Smooth muscle cell (in vitro differentiated cells): ENCODE measurements around the gene IGFL1. TPM values are rescaled to one million over a fixed set of nuclear protein-coding genes. Genes with fewer than 3 reads are reported as not detected.

Source experiments
- DNase-seq: peaks from one replicate; lab custom pipeline; 2025; ENCODE audit not compliant: unreplicated experiment; lab: John Stamatoyannopoulos, UW
- H2AFZ ChIP-seq: fragments of 200-600 bp; sonication (generic); 2 replicates; pipeline ENCODE4 v1.6.0; 2016; ENCODE audit warnings: antibody characterized with exemption, low read depth, mild to moderate bottlenecking
- H3F3A ChIP-seq: fragments of 200-600 bp; sonication (generic); 2 replicates; pipeline ENCODE4 v1.6.0; 2017; ENCODE audit warnings: antibody characterized with exemption, low read depth
- H3K27ac ChIP-seq: fragments of 200-600 bp; sonication (generic); 2 replicates; pipeline ENCODE4 v1.5.1; 2016; ENCODE audit warnings: low read depth, mild to moderate bottlenecking
- H3K27me3 ChIP-seq: fragments of 200-600 bp; sonication (generic); 2 replicates; pipeline ENCODE4 v1.6.1; 2016; ENCODE audit warnings: low read depth, mild to moderate bottlenecking
- H3K36me3 ChIP-seq: fragments of 200-600 bp; sonication (generic); 2 replicates; pipeline ENCODE4 v1.5.1; 2016; ENCODE audit warnings: low read depth
- H3K4me1 ChIP-seq: fragments of 200-600 bp; sonication (generic); 2 replicates; pipeline ENCODE4 v1.5.1; 2016; ENCODE audit warnings: low read depth
- H3K4me2 ChIP-seq: fragments of 200-600 bp; sonication (generic); 2 replicates; pipeline ENCODE4 v1.6.0; 2016; ENCODE audit warnings: mild to moderate bottlenecking
- H3K4me3 ChIP-seq: fragments of 200-600 bp; sonication (generic); 2 replicates; pipeline ENCODE4 v1.5.1; 2016; ENCODE audit warnings: mild to moderate bottlenecking
- H3K79me2 ChIP-seq: fragments of 200-600 bp; sonication (generic); 2 replicates; pipeline ENCODE4 v1.6.0; 2016; ENCODE audit warnings: low read depth, mild to moderate bottlenecking
- H3K9ac ChIP-seq: fragments of 200-600 bp; sonication (generic); 2 replicates; pipeline ENCODE4 v1.6.0; 2016; ENCODE audit warnings: low read depth
- H3K9me3 ChIP-seq: fragments of 200-600 bp; sonication (generic); replicated peaks from 2 replicates; pipeline ENCODE4 v1.5.1; 2016; ENCODE audit warnings: low read depth
- H4K20me1 ChIP-seq: fragments of 200-600 bp; sonication (generic); 2 replicates; pipeline ENCODE4 v1.6.0; 2016; ENCODE audit warnings: low read depth
- WGBS: methylation state at CpG from one replicate; pipeline ENCODE4 v1.1.7; 2016; ENCODE audit warnings: low lambda C conversion rate; 5-methylcytosine and 5-hydroxymethylcytosine counted together
- polyA plus RNA-seq: library from polyadenylated mRNA; unstranded; fragments of >200 nt; fragmentation: Nextera tagmentation; extraction: Ambion mirVana; gene quantifications from 2 replicates; pipeline ENCODE4 v1.2.1, GENCODE V29; 2016
- total RNA-seq: library from RNA; depleted of rRNA; stranded (reverse); fragments of >200 nt; gene quantifications from 2 replicates; pipeline ENCODE4 v1.2.3, GENCODE V29; 2014
- TF ChIP-seq, protein P1 (sequence below): fragments of 200-600 bp; sonication (generic); IDR thresholded peaks from 2 replicates; pipeline ENCODE4 v1.5.1; 2017; ENCODE audit warnings: borderline replicate concordance, mild to moderate bottlenecking, antibody characterized with exemption; ENCODE audit not compliant: insufficient read depth, poor library complexity, severe bottlenecking

IGFL1 gene
- total RNA-seq (not detected in 2 replicates), polyA plus RNA-seq (0.64 TPM in 1 of 2 replicates, not detected in the other)

DNA sequence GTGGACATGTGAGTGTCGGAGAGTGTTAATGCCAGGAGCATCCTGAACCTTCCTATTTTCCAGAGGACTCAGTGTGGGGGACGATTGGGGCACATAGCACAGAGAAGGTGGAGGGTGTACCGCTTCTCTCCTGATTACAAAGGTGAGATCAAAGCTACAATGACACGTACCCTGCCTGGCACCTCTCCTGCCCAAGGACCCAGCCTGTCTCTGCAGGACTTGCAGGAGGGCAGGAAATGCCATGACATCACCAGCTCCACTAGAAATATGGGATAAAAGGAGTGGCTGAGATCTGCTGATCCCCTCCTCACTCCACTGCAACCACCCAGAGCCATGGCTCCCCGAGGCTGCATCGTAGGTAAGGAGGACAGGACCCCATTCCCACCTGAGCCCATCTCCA, at the start of gene IGFL1:
TSS of gene IGFL1 (plus strand) at position 301 of the 400 bp plus-strand sequence. CDS start at position 334, 33 bp downstream.
- no peak within 1 kb of the TSS for H3K9ac ChIP-seq
- WGBS = 77% methylated on average over 6 of the region's 6 CpGs
- no peak for DNase-seq
- H3K36me3 ChIP-seq = no peaks in the 10 kb centered on the region
- H3K4me1 ChIP-seq = no peaks in the 10 kb centered on the region
- no peak within 1 kb of the TSS for H3K4me3 ChIP-seq
- TF ChIP-seq, protein P1, sequence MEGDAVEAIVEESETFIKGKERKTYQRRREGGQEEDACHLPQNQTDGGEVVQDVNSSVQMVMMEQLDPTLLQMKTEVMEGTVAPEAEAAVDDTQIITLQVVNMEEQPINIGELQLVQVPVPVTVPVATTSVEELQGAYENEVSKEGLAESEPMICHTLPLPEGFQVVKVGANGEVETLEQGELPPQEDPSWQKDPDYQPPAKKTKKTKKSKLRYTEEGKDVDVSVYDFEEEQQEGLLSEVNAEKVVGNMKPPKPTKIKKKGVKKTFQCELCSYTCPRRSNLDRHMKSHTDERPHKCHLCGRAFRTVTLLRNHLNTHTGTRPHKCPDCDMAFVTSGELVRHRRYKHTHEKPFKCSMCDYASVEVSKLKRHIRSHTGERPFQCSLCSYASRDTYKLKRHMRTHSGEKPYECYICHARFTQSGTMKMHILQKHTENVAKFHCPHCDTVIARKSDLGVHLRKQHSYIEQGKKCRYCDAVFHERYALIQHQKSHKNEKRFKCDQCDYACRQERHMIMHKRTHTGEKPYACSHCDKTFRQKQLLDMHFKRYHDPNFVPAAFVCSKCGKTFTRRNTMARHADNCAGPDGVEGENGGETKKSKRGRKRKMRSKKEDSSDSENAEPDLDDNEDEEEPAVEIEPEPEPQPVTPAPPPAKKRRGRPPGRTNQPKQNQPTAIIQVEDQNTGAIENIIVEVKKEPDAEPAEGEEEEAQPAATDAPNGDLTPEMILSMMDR = no peak
- peaks cover 12% of the 10 kb centered on the region for H3K27me3 ChIP-seq
- H3K4me2 ChIP-seq = no peak within 1 kb of the TSS
- no peak within 1 kb of the TSS for H3K27ac ChIP-seq
- no peaks in the 10 kb centered on the region for H3K79me2 ChIP-seq
- no peak within 1 kb of the TSS for H2AFZ ChIP-seq
- H4K20me1 ChIP-seq = no peaks in the 10 kb centered on the region
- H3K9me3 ChIP-seq = no peaks in the 10 kb centered on the region
- no peaks in the 10 kb centered on the region for H3F3A ChIP-seq

DNA sequence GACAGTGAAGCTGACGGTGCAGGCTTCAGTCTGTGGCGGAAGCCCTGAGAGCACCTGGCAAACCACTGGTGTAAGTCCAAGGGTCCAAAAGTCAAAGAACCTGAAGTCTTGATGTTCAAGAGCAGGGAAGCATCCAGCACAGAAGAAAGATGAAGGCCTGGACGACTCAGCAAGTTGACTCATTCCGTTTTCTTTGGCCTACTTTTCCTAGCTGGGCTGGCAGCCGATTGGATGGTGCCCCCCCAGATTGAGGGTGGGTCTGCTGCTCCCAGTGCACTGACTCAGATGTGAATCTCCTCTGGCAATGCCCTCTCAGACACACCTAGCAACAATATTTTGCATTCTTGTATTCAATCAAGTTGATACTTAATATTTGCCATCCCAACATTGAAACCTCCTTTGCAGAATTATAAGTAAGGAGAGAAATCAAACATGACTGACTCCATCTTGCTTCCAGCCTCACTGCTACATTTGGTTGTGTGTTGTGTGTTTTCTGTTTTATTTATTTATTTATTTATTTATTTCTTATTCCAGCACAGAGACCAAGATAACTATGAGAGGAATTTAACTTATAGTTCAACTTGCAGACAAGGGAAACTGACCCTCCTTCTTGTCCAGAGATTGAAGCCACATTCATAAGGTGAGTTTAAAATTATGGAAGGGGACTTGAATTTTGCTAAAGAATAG, 48.7 kb upstream of the IGFL1 start:
- no peaks in the 10 kb centered on the region for H3K27me3 ChIP-seq
- no peaks in the 10 kb centered on the region for H3K9me3 ChIP-seq
- WGBS = 80% methylated on average over 5 of the region's 5 CpGs
- no peaks in the 10 kb centered on the region for H3K79me2 ChIP-seq
- TF ChIP-seq, protein P1 = no peak
- peak overlapping the region; percentile 59 for H3K27ac ChIP-seq
- no peaks in the 10 kb centered on the region for H4K20me1 ChIP-seq
- H3K36me3 ChIP-seq = no peaks in the 10 kb centered on the region
- H3K4me2 ChIP-seq = peak overlapping the region; percentile 56
- DNase-seq = no peak
- H3K4me3 ChIP-seq = no peak overlapping the region
- H2AFZ ChIP-seq = peak overlapping the region; percentile 59
- H3K9ac ChIP-seq = peak overlapping the region; percentile 29
- H3F3A ChIP-seq = peaks cover 18% of the 10 kb centered on the region
- H3K4me1 ChIP-seq = no peaks in the 10 kb centered on the region

GRCh38 chr19:46181388-46181779, 48.2 kb upstream of the IGFL1 start:
- no peak overlapping the region for H3K4me3 ChIP-seq

More at GRCh38 chr19:46181388-46181779, 48.2 kb upstream of the IGFL1 start:
- Histone ChIP-seq H3K9me3 (no peaks in the 10 kb centered on the region), H3K79me2 (no peaks in the 10 kb centered on the region), H3K9ac (peak overlapping the region; percentile 29), H3K4me1 (no peaks in the 10 kb centered on the region), H3K27ac (peak overlapping the region; percentile 59), H3F3A (peaks cover 18% of the 10 kb centered on the region), H4K20me1 (no peaks in the 10 kb centered on the region), H2AFZ (peak overlapping the region; percentile 59), H3K36me3 (no peaks in the 10 kb centered on the region), H3K4me2 (peak overlapping the region; percentile 56), H3K27me3 (no peaks in the 10 kb centered on the region)
- TF ChIP-seq, protein P1 = no peak
- WGBS = 39% methylated on average over 6 of the region's 6 CpGs
- no peak for DNase-seq
